GM10266 (cell line): ENCODE measurements around the gene CPT1A.

Experiments
- DNase-seq: peaks from one replicate; pipeline ENCODE4 v3.0.0; 2012; ENCODE audit errors: extremely low spot score
- CTCF ChIP-seq: IDR thresholded peaks from 2 replicates; pipeline ENCODE4 v1.5.1; 2012; ENCODE audit warnings: mild to moderate bottlenecking, low read depth; ENCODE audit not compliant: control insufficient read depth, insufficient read depth; ENCODE audit errors: missing control alignments

The CPT1A gene

DNA sequence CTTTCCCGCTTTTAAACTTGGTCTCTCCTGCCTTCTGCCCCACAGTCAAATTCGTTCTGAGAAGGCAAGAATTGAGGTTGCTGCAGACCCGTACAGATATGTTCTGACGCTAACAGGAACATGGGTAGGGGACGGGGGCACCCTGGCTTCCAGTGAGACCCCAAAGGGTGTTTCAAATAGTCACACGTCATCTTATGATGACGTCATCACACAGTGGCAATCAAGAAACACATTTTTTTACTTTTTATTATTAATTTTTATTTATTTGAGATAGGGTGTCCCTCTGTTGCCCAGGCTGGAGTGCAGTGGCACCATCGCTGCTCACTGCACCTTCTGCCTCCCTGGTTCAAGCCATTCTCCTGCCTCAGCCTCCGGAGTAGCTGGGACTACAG lies 67.5 kb downstream of the CPT1A start:
- TF ChIP-seq CTCF, result no peak
- no peak for DNase-seq

GRCh38 chr11:68773521-68774193 lies 68.1 kb downstream of the CPT1A start:
- no peak for TF ChIP-seq CTCF
- DNase-seq, result no peak

DNA sequence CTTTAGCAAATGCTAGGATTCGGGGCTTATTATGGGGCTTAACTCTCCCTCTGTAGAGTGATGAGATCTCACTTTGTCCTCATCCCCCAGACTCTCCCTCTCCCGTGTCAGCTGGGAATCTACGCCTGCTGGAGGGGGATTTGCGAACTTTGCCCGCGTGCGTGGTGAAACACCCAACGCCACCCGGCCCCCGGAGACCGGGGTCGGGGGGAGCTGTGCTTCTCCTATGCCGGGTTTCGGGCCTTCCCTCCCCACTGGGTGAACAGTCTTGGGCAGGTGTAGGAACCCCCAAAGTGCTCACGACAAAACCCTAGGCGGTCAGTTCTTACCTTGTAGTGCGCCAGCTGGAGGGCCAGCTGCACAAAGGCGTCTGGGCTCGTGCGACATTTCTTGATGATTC lies 68.8 kb downstream of the CPT1A start:
- TF ChIP-seq CTCF, result no peak

DNA sequence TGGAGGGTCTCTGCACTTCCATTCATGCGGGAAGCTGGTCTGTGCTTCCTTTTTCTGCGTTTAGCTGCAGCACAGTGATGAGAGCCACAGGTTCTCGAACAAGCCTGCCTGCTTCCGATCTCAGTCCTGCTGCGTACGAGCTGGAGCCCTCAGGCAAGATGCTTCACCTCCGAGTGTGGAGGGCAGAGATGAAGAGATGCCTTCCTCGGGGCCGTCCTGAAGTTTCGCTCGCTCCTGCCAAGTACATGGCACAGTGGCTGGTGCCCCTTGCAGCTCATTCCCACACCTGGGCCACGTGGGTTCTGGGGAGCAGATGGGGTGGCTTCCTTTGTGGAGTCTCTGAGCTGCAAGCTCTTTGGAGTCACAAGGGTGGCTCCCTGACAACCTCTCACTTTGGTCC lies 70.9 kb downstream of the CPT1A start:
- no peak for DNase-seq
- TF ChIP-seq CTCF, result no peak

More for the DNA sequence above, 68.8 kb downstream of the CPT1A start:
- DNase-seq, result no peak

GRCh38 chr11:68767672-68768071 lies 74.0 kb downstream of the CPT1A start:
- no peak for TF ChIP-seq CTCF

DNA sequence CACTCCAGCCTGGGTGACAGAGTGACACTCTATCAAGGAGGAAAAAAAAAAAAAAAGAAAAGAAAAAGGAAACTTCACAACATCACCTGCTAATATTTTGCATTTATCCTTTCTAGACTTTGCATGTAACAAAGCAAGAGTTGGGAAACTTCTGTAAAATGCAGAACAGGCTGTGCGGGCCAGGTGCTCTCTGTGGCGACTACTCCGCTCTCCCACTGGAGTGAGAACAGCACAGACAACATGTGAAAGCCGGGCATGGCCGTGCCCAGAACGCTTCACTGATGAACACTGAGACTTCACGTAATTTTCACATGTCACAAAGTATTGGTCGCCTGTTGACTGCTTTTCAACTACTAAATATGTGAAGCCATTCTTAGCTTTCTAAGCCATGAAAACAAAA lies 74.9 kb downstream of the CPT1A start:
- DNase-seq, result no peak
- no peak for TF ChIP-seq CTCF

More at GRCh38 chr11:68767672-68768071, 74.0 kb downstream of the CPT1A start:
- DNase-seq, result no peak

GRCh38 chr11:68764746-68765145 lies 77.0 kb downstream of the CPT1A start:
- DNase-seq, result no peak
- no peak for TF ChIP-seq CTCF
